Fibroblast of pulmonary artery (primary cell): Measurements from ENCODE around the gene TCF7L1.

Experiments used
- DNase-seq: peaks from one replicate; pipeline ENCODE4 v3.0.0-alpha.2; 2010; ENCODE audit warnings: low read depth
- H3K4me3 ChIP-seq: replicated peaks from 2 replicates; pipeline ENCODE4 v1.5.1; 2011; ENCODE audit warnings: low read depth, mild to moderate bottlenecking, control low read depth, low read length, moderate library complexity
- TF ChIP-seq, protein P1 (sequence below): IDR thresholded peaks from 2 replicates; pipeline ENCODE4 v1.5.1; 2011; ENCODE audit warnings: mild to moderate bottlenecking, control low read depth, low read length, inconsistent platforms; ENCODE audit errors: missing control alignments

Gene TCF7L1

DNA sequence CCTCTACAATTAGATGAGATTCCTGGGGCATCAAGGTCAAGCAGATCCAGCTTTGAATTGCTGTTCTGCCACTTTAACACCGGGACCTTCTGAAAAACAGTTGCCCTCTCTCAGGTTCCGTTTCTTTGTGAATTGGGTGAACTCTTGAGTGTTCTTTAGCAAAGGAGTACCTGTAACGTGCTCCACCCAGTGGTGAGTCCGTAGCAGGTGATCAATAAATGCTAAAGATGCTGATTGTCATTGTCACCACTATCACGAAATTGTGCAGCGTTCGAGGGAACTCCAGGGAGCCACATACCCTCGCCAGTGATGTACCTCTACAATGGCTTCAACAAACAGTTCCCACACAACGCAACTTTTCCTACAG, 81.9 kb downstream of the TCF7L1 start:
- no peak for DNase-seq
- H3K4me3 ChIP-seq = no peak overlapping the region
- TF ChIP-seq, protein P1, sequence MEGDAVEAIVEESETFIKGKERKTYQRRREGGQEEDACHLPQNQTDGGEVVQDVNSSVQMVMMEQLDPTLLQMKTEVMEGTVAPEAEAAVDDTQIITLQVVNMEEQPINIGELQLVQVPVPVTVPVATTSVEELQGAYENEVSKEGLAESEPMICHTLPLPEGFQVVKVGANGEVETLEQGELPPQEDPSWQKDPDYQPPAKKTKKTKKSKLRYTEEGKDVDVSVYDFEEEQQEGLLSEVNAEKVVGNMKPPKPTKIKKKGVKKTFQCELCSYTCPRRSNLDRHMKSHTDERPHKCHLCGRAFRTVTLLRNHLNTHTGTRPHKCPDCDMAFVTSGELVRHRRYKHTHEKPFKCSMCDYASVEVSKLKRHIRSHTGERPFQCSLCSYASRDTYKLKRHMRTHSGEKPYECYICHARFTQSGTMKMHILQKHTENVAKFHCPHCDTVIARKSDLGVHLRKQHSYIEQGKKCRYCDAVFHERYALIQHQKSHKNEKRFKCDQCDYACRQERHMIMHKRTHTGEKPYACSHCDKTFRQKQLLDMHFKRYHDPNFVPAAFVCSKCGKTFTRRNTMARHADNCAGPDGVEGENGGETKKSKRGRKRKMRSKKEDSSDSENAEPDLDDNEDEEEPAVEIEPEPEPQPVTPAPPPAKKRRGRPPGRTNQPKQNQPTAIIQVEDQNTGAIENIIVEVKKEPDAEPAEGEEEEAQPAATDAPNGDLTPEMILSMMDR = no peak

DNA sequence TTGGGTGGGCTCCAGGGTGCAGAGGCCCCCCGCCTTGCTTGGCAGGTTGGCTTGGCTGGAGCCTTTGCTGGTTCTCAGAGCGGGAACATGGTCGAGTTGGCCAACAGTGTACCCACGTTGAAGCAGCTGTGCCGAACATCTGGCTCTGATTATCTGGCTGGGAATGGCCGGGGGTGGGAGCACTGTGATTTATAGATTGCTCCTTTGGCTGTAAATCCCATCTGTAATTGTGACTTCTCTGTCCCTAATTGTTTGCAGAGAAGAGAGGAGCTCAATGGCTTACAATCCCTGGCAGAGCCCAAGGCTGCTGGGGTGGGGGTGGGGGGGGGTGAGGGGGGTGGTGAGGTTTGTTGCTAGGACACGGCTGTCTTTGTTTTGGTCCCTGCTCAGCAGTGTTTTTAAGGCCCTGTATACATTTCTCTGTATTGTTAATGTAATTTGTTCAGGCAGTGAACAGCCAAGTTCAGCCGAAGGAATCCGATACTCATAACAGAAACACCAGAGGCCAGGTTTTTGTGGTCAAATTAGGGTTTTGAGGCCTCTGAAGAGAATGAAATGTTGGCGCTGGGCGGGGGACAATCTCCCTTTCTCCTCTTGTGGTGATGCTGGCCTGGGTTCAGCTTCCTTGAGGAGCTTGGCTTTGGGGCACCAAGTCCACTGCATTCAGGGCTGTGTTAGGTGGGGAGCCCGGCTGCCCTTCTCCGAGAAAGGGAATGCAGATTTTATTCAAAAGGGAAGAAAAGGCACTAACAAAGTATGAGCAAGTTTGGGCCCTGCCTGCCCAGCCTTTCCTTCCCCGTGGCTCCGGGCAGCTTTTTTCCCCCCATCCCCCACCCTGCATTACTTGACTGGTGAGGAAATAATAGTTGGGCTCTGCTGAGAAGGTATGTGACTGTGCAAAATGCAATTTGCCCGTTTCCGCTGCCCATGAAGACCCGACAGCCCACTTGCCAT, 82.5 kb downstream of the TCF7L1 start:
- H3K4me3 ChIP-seq = no peak overlapping the region
- TF ChIP-seq, protein P1 = no peak
- DNase-seq = peak; percentile 62

DNA sequence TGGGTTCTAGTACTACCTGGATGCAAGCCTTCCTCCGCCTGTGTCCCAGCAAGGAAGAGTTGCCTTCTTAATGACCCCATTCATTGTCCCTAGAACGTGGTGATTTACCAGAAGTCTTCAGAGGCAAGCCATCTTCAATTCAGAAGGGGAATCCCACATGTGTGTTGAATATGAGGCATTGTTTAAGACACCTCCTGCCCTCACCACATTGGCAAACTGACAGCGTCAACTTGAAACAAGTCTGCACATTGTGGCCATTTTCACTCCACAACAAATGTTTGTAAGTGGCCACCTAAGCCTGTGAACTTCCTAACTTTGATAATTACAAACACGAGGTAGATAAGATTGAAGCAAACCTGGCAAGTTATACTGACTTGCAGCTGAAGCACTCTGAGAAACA, 83.7 kb downstream of the TCF7L1 start:
- TF ChIP-seq, protein P1 = no peak
- H3K4me3 ChIP-seq = no peak overlapping the region
- no peak for DNase-seq

DNA sequence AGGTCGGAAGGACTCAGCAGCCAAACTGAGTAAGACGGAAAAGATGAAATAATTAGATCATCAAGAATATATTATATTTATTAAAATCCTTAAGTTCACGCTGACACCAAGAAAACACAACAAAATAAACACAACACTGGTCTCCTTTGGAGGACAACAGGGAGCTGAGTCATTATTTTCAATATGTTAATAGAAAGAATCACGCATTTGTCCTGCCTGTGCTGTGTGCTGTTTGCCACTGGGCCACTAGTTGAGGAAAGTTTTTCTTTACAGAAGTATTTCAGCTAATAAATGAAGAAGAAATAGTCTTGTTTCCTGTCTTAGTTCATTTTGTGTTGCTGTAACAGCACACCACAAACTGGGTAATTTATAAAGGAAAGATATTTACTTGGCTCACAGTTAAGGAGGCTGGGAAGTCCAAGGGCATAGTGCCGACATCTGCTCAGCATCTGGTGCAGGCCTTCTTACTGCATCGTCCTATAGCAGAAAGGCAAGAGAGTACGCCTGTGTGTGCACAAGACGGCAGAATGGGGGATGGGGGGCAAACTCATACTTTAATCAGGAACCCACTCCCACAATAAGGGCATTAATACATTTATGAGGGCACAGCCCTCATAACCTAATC, 88.0 kb downstream of the TCF7L1 start:
- TF ChIP-seq, protein P1 = no peak
- DNase-seq = no peak
- H3K4me3 ChIP-seq = no peak overlapping the region

DNA sequence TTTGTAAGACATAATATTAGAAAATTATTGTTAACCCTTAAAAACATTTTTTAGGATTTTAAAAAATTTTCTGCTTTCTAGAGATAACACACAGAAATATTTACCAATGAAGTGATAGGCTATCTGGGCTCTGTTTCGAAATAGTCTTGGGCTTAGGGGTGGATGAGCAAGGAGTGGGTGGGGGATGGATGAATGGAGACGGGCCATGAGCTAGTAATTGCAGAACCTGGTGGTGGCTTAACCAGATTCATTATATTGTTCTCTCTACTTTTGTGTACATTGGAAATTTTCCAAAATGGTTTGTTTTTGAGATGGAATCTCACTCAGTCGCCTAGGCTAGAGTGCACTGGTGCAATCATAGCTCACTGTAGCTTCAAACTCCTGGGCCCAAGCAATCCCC, 89.6 kb downstream of the TCF7L1 start:
- TF ChIP-seq, protein P1 = no peak
- no peak overlapping the region for H3K4me3 ChIP-seq
- DNase-seq = peak; percentile 42

DNA sequence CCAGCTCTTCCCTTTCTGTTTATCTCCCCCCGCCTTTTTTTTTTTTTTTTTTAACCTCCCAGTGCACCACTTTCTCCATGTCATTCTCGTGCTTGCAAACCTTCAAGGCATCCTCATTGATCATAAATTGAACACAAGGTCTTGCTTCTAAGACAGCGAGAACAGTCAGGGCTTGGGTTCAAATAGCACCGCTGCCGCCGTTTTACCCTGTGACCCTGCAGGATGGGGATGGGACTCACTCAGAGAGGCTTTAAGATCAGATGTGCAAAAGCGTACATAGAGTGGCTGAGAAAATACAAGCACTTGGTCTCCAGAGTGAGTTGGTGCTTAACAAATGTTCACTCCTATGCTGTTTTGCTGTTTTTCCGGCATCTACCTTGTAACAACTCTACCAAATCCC, 93.6 kb downstream of the TCF7L1 start:
- TF ChIP-seq, protein P1 = no peak
- DNase-seq = no peak
- H3K4me3 ChIP-seq = no peak overlapping the region
